GM19043 (cell line): ENCODE measurements around the gene PTGDR.

Experiments used
- ATAC-seq: cut with Tn5 transposase; IDR thresholded peaks from one replicate; pipeline ENCODE4 v1.9.1; 2021; ENCODE audit warnings: low read depth; ENCODE audit not compliant: unreplicated experiment

PTGDR gene, protein sequence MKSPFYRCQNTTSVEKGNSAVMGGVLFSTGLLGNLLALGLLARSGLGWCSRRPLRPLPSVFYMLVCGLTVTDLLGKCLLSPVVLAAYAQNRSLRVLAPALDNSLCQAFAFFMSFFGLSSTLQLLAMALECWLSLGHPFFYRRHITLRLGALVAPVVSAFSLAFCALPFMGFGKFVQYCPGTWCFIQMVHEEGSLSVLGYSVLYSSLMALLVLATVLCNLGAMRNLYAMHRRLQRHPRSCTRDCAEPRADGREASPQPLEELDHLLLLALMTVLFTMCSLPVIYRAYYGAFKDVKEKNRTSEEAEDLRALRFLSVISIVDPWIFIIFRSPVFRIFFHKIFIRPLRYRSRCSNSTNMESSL

GRCh38 chr14:52267501-52268278 is at the start of gene PTGDR:
Gene PTGDR (plus strand): TSS chr14:52267698. CDS start chr14:52267815, 117 bp downstream.
- ATAC-seq: no peak

DNA sequence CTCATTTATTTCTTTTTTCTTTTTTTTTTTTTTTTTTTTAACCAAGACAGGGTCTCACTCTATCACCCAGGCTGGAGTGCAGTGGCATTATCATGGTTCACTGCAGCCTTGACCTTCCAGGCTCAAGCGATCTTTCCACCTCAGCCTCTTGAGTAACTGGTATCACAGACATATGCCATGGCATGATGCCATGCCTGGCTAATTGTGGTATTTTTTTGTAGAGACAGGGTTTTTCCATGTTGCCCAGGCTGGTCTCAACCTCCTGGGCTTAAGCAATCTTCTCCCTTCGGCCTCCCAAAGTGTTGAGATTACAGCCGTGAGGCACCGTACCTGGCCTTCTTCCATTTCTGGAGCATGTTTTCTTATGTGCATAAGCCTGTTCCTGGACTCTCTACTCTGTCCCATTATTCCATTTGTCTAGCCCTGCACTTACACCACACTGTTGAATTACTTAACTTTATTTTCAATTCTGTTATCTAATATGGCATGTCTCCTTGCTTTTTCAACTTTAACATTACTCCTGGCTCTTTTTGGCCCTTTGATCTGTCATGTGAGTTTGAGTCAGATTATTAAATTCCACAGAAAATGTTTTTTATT is 47.9 kb upstream of the PTGDR start:
- ATAC-seq: no peak

DNA sequence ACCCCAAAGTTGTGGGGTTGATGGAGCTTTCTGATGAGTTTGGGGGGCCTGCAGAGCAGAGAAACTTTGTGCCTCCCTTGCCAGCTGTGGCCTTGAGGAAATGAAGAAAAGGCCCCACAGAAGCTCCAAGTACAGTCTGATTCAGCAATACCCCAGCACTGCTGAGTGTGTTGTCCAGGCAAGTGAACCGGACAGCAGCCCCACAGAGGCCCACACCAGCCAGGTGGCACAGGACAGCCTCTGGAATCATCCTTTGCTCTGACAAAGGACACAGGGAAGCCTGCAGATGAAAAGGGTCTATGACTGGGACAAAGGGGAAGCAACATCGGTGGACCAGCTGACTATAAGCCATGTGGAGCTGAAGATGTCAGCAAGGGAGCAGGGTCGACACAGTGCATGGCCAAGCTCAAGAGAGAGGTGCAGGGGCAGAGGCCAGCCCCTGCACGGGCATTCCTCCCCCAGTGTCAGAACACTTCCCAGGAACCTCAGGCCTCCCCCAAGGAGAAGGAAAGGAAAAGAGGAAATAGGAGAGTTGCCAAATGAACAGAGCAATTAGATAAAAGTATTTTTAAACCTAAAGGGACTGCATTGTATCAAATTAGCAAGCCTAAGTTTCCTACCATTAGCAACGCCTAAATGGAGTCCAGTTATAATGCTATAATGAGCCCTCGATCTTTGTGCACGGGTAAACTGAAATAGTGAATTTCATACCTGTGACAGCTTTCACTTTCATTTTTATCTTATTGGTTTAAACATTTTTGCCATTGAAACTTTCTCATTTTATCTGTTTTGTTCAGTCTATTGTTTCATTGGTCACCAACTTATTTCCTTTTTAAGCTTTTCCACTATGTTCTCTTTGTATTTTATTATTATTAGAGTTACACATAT is 46.3 kb upstream of the PTGDR start:
- no peak for ATAC-seq

DNA sequence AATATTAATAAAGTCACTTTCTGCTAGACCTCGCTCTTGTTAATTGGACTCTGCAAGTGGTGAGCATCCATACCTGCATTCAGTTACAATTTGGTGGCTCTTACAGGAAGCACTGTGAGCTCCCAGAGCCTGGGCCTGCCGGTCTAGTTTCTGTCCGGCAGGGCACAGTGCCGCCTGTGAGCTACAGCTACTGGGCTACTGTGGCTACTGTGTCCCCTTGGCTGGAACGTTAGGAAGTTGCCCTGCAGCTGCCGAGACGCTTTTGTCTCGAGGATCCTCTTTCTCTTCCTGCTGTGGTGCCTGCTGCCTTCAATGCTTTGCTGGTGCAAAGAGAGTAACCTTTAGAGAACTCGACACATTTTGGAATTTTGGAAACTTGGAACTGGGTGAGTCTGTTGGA is 44.6 kb upstream of the PTGDR start:
- ATAC-seq: no peak

DNA sequence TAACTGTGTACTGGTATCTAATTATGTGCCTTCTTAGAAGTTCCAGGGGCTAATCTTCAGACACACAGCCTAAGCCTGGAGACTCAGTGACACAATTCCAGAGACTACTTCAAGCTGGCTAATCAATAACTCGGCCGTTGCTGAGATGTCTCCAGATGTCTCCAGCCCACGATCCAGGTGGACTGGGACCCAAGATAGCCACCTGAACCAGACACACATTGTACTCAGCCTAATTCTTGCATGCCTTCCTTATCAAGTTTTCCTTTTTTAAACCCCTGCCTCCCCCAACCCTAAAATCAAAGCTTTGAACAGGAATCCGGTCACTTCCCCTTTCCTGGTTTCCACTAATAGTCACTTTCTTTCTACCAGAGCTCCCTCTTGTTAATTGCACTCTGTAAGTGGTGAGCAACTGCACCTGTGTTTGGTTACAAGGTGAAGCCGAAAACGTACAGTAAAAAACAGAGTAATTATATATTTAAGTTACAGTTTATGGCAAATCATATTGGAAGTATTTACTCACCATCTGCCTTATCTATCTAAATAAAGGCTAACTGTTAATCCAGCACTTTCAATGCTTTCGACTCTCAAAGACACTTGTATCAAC is 39.8 kb upstream of the PTGDR start:
- no peak for ATAC-seq

DNA sequence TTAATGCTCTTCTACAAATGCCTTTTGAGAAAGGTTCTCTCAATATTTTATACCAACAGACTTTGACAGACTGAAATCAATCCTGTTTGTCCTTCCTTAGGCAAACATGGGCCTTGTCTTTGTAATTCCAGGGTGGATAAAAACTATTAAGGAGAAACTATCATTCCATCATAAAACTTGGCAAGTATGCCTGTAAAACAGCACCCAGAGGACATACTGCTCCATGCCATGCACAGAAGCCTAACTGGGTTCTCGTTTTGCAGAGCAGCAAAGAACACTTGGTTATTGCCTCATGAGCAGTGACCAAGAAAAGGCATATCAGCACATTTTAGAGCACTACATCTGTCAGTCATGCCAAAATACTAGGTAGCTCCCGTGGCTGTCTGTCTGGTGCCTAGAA is 33.8 kb upstream of the PTGDR start:
- no peak for ATAC-seq

- ATAC-seq: no peak
Measured at GRCh38 chr14:52235434-52235833, 32.1 kb upstream of the PTGDR start.

DNA sequence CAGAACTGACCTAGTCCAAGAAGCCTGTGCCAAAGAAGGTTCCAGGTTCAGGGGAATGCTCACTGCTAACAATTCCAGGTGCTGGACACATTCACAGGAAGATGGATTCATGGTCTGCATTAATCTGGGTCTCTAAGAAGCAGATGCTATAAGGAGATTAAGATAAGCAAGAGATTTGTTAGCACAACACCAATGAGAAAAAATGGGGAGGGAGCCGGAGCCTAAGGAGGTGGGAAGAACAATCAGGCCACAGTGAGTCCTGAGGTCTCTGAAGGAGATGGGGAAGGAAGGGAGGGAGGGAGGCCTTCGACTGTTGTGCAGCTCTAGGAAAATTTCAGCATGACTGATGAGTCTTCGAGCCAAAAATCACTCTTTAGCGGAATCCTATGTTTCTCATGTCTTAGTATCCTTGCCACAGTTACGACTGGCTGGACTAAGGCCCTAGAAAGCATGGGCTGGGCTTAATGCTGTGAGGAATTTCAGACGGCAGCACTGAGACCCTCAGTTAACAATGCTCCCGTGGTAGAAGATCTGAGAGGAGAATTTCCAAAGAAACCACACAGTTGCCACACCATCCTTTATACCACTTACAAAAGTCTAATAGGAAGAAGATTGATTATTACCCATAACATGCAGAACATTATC is 31.5 kb upstream of the PTGDR start:
- ATAC-seq: no peak

DNA sequence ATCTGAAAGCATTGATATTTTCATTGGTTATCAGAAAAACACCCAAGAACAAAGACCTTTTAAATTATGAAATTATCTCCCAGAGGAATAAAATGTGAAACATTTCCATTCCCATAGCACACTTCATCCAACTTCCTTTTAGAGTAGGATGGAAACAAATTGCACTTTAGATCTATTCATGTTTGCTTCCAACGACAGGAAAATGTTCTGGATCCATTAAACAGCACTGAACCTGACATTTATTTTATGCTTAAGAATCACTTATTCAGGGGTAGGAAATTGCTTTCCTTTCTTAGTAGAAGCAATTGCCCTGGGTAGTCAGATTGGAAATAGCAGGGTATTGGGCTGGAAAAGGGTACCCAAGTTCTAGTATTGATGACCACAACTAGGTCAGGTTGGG is 28.8 kb upstream of the PTGDR start:
- no peak for ATAC-seq

- ATAC-seq: no peak
Measured at GRCh38 chr14:52240623-52241022, 26.9 kb upstream of the PTGDR start.

GRCh38 chr14:52241087-52241793 is 26.3 kb upstream of the PTGDR start:
- ATAC-seq: no peak

DNA sequence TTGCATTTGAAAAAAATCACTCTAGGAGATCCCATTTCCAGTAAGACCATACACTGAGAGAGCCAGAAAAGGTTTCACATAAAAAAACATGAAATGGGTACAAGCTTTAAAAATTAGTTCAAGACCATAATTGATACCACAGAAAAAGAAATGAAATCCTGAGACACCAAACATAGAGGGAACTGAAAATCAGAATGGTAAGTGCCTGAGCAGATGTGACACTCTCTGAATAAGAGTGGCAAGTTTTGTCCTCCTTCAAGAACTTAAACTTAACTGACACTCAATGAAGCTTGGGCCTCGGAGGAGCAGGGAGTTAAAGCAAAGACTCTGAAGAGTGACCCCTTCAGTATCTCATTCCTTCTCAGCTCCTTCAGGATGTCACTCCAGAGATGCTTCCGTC is 23.2 kb upstream of the PTGDR start:
- ATAC-seq: peak; percentile 74

DNA sequence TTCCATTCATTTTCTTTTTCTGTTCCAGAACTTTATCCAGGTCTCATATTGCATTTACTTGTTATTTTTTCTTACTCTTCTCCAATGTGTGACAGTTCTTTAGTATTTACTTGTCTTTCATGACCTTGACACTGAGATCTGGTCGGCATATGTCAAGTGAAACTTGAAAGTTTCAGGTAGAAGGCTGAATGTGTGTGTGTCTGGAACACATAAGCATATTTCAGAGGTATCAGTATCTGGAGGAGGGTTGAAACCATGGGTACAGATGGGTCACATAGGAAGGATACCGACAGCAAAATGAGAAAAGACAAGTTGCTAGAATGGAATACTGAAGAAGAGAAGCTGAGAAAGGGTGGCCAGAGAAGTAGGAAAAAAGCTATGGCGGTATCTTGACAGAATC is 22.5 kb upstream of the PTGDR start:
- ATAC-seq: peak; percentile 52

DNA sequence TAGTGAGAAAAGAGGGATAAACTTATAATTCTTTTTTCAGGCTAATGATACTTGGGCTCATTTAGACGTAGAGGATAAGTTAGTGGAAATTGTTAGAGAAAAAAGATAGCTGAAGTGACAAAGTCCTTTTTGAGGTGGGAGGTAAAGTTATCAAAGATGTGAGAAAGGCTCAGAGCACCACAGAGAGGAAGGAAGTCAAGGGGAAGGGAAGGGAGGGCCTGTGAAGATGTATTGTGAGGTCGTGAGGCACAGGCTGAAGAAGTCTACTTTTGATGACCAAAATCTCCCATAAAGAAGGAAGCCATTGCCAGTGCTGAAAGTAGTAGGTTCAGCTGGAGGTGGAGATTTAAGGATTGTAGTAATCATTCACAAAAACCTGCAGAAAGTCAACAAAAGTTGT is 19.4 kb upstream of the PTGDR start:
- ATAC-seq: no peak

DNA sequence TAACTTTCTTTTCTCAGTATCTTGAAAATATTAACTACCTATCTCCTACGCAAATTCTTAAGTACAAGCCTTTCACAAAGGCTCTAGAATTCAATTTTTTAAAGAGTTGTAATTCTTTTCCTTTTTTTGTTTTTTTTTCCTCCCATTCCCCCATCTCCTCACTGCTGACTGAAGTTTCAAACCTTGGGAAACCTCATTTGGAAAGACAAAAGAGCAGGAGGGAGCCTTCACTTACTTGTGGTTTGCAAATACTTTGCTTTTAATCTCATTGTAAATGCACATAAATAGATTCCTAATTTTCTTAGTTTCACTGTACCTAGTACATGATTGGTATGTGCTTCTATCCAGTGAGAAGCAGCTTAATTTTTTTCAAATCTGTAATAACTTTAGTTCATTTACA is 15.8 kb upstream of the PTGDR start:
- no peak for ATAC-seq

- ATAC-seq: no peak
Measured at GRCh38 chr14:52253503-52253902, 14.0 kb upstream of the PTGDR start.

- ATAC-seq: no peak
Measured at GRCh38 chr14:52254086-52254485, 13.4 kb upstream of the PTGDR start.

- no peak for ATAC-seq
Measured at GRCh38 chr14:52258783-52259182, 8.7 kb upstream of the PTGDR start.

DNA sequence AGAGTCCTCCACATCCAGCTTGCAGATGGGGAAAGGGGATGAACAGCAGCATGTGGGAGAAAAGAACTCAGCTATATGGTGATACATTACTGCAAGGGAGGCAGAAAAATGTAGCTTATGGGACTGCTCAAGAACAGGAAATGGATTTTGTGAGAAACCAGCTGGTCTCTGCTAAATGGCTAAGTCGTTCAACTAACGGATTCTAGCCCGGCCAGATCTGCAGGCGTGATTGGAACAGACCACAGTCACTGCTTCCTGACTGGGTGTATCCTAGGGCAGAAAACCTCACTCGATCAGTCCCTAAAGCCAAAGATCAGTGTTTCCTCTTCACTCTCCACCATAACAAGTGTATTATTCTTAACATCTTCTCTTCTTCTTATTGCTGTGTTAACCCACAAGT is 8.1 kb upstream of the PTGDR start:
- no peak for ATAC-seq
